H1 (cell line): Measurements from ENCODE around the gene CHST2.

Experiments used
- ATF2 ChIP-seq: IDR thresholded peaks from 2 replicates; pipeline ENCODE4 v1.6.1; 2012; ENCODE audit warnings: low read length, inconsistent platforms
- BRCA1 ChIP-seq: IDR thresholded peaks from 2 replicates; pipeline ENCODE4 v1.6.1; 2012; ENCODE audit warnings: low read depth, low read length, improper control_type of control experiment
- CBX5 ChIP-seq: fragments of 300-800, 300-1000 bp; sonication (generic); IDR thresholded peaks from 2 replicates; pipeline ENCODE4 v1.7.1; 2016; ENCODE audit warnings: antibody characterized with exemption, low read length, low read depth
- CTCF ChIP-seq, 3 experiments: IDR thresholded peaks; 1 replicate in 2 of 3; 2 replicates in 1 of 3; pipeline versions ENCODE4 v1.5.1 to v1.6.1; 2011; ENCODE audit warnings: low read length in 3 of 3, mild to moderate bottlenecking in 3 of 3, inconsistent platforms in 2 of 3, low read depth in 1 of 3, moderate library complexity in 1 of 3; ENCODE audit not compliant: insufficient read depth in 1 of 3; ENCODE audit errors: control extremely low read depth in 1 of 3
- EP300 ChIP-seq, 2 experiments: IDR thresholded peaks; 1 replicate in 1 of 2; 2 replicates in 1 of 2; pipeline ENCODE4 v1.6.1; 2011 to 2012; ENCODE audit warnings: low read depth in 2 of 2, low read length in 2 of 2, mild to moderate bottlenecking in 2 of 2, borderline replicate concordance in 1 of 2, inconsistent platforms in 1 of 2, moderate library complexity in 1 of 2
- EZH2 ChIP-seq: fragments of 200-600 bp; sonication (generic); IDR thresholded peaks from 2 replicates; pipeline ENCODE4 v1.7.1; 2012; ENCODE audit warnings: low read depth, mild to moderate bottlenecking, moderate library complexity, low read length, inconsistent platforms; ENCODE audit not compliant: severe bottlenecking
- GABPA ChIP-seq: IDR thresholded peaks from 2 replicates; pipeline ENCODE4 v1.6.1; 2011; ENCODE audit warnings: mild to moderate bottlenecking, low read length, moderate library complexity, borderline replicate concordance; ENCODE audit not compliant: insufficient read depth
- POLR2A ChIP-seq, 2 experiments: IDR thresholded peaks; 1 replicate in 1 of 2; 2 replicates in 1 of 2; pipeline ENCODE4 v1.6.1; 2011; ENCODE audit warnings: low read depth in 2 of 2, low read length in 2 of 2, mild to moderate bottlenecking in 2 of 2; ENCODE audit errors: control extremely low read depth in 1 of 2
- RFX5 ChIP-seq: IDR thresholded peaks from 2 replicates; pipeline ENCODE4 v1.6.1; 2011; ENCODE audit warnings: low read depth, low read length, improper control_type of control experiment, borderline replicate concordance
- SP1 ChIP-seq: IDR thresholded peaks from 2 replicates; pipeline ENCODE4 v1.6.1; 2011; ENCODE audit warnings: low read depth, low read length
- USF2 ChIP-seq: IDR thresholded peaks from 2 replicates; pipeline ENCODE4 v1.6.1; 2011; ENCODE audit warnings: low read length, improper control_type of control experiment
- YY1 ChIP-seq: IDR thresholded peaks from 2 replicates; pipeline ENCODE4 v1.6.1; 2011; ENCODE audit warnings: low read depth, mild to moderate bottlenecking, low read length
- ZNF274 ChIP-seq: IDR thresholded peaks from 2 replicates; pipeline ENCODE4 v1.7.0; 2012; ENCODE audit warnings: low read length, borderline replicate concordance; ENCODE audit errors: extremely low read depth

GRCh38 chr3:143101792-143102381, 17.7 kb upstream of the CHST2 start:
- no peak for TF ChIP-seq USF2
- TF ChIP-seq YY1 = no peak
- no peak for TF ChIP-seq CTCF (IDR thresholded peaks at IDR 0.05; ENCODE audit: control extremely low read depth in 1 of 3, insufficient read depth in 1 of 3, low read depth in 1 of 3, low read length in 3 of 3)
- no peak for TF ChIP-seq GABPA
- no peak for TF ChIP-seq CBX5
- no peak for TF ChIP-seq EP300 (IDR thresholded peaks at IDR 0.05; ENCODE audit: borderline replicate concordance in 1 of 2, low read depth in 2 of 2, low read length in 2 of 2)
- no peak for TF ChIP-seq ZNF274
- no peak for TF ChIP-seq POLR2A (IDR thresholded peaks at IDR 0.05; ENCODE audit: control extremely low read depth in 1 of 2, low read depth in 2 of 2, low read length in 2 of 2)
- TF ChIP-seq BRCA1 = no peak
- no peak for TF ChIP-seq SP1
- TF ChIP-seq ATF2 = no peak
- TF ChIP-seq RFX5 = no peak
- TF ChIP-seq EZH2 = no peak
